IMR-90 (cell line): ENCODE results near the gene WWC1. TPM values are rescaled to one million over a fixed set of nuclear protein-coding genes. Genes with fewer than 3 reads are reported as not detected.

Experiments
- ATAC-seq: fragments of 200-7000 bp; cut with Tn5 transposase; 2 replicates; pipeline ENCODE4 v1.9.1; 2020; ENCODE audit warnings: low read depth, mild to moderate bottlenecking, moderate library complexity
- BruUV-seq: library from RNA; stranded (reverse); fragments of 400-500 nt; replicated peaks from 2 replicates; lab custom pipeline; 2021; lab: Mats Ljungman, UMichigan
- CTCF ChIA-PET: fragments of 300-600 bp; formaldehyde crosslinking; extraction: SDS; loops from one replicate; lab custom pipeline; 2021; ENCODE audit warnings: antibody characterized with exemption; lab: Yijun Ruan, JAX
- POLR2A ChIA-PET: fragments of 300-600 bp; sonication (Branson Sonifier 250); formaldehyde crosslinking; loops from one replicate; lab custom pipeline; 2022; ENCODE audit warnings: antibody characterized with exemption; ENCODE audit not compliant: unreplicated experiment; lab: Charles Lee
- DNase-seq: peaks from one replicate; pipeline ENCODE4 v3.0.0; 2013
- H2AFZ ChIP-seq: replicated peaks from 2 replicates; pipeline ENCODE3; 2013; ENCODE audit warnings: low read length, mild to moderate bottlenecking; ENCODE audit not compliant: poor library complexity
- H2AK5ac ChIP-seq: 2 replicates; pipeline ENCODE4 v1.6.1; 2013; ENCODE audit warnings: low read depth, low read length, inconsistent platforms
- H2AK9ac ChIP-seq: replicated peaks from 2 replicates; pipeline ENCODE3; 2013; ENCODE audit warnings: mild to moderate bottlenecking, low read depth, low read length, moderate library complexity; ENCODE audit not compliant: poor library complexity
- H2BK120ac ChIP-seq: 2 replicates; pipeline ENCODE4 v1.6.1; 2013; ENCODE audit warnings: low read depth, low read length, inconsistent platforms
- H2BK15ac ChIP-seq: 3 replicates; pipeline ENCODE4 v1.6.1; 2013; ENCODE audit warnings: low read depth, low read length, inconsistent platforms
- H2BK20ac ChIP-seq: 2 replicates; pipeline ENCODE4 v1.6.1; 2013; ENCODE audit warnings: low read depth, mild to moderate bottlenecking, inconsistent platforms, low read length, moderate library complexity
- H2BK5ac ChIP-seq: 2 replicates; pipeline ENCODE4 v1.6.1; 2013; ENCODE audit warnings: mild to moderate bottlenecking, low read depth, low read length, inconsistent platforms; ENCODE audit not compliant: poor library complexity, severe bottlenecking
- H3K14ac ChIP-seq: replicated peaks from 2 replicates; pipeline ENCODE4 v1.6.1; 2013; ENCODE audit warnings: low read depth, low read length, inconsistent platforms
- H3K18ac ChIP-seq: 2 replicates; pipeline ENCODE4 v1.6.1; 2013; ENCODE audit warnings: low read depth, low read length, control low read depth
- H3K23ac ChIP-seq: 2 replicates; pipeline ENCODE4 v1.6.1; 2013; ENCODE audit warnings: low read depth, low read length, inconsistent platforms
- H3K27ac ChIP-seq: 2 replicates; pipeline ENCODE4 v1.5.1; 2013; ENCODE audit warnings: mild to moderate bottlenecking, control low read depth, low read length; ENCODE audit not compliant: insufficient read depth
- H3K27me3 ChIP-seq: 2 replicates; pipeline ENCODE4 v1.6.1; 2013; ENCODE audit warnings: low read length; ENCODE audit not compliant: control insufficient read depth, insufficient read depth
- H3K36me3 ChIP-seq: 2 replicates; pipeline ENCODE4 v1.6.1; 2013; ENCODE audit warnings: low read length, mixed read lengths; ENCODE audit not compliant: control insufficient read depth, insufficient read depth
- H3K4ac ChIP-seq: 2 replicates; pipeline ENCODE4 v1.6.1; 2013; ENCODE audit warnings: low read depth, low read length, inconsistent platforms
- H3K4me1 ChIP-seq: 2 replicates; pipeline ENCODE4 v1.6.1; 2013; ENCODE audit warnings: low read length, mixed read lengths; ENCODE audit not compliant: control insufficient read depth, insufficient read depth
- H3K4me2 ChIP-seq: 2 replicates; pipeline ENCODE4 v1.6.1; 2013; ENCODE audit warnings: low read depth, mild to moderate bottlenecking, control low read depth, low read length, moderate library complexity
- H3K4me3 ChIP-seq: 2 replicates; pipeline ENCODE4 v1.5.1; 2013; ENCODE audit warnings: low read depth, mild to moderate bottlenecking, control low read depth, low read length, moderate library complexity; ENCODE audit not compliant: insufficient read depth
- H3K56ac ChIP-seq: 2 replicates; pipeline ENCODE4 v1.6.1; 2013; ENCODE audit warnings: low read length, inconsistent platforms; ENCODE audit not compliant: insufficient read depth; ENCODE audit errors: extremely low read depth
- H3K79me1 ChIP-seq, 2 experiments: 2 replicates each; pipeline ENCODE4 v1.6.1; 2013; ENCODE audit warnings: low read length in 2 of 2, inconsistent platforms in 1 of 2, low read depth in 1 of 2
- H3K9ac ChIP-seq: 2 replicates; pipeline ENCODE4 v1.6.1; 2013; ENCODE audit warnings: low read depth, low read length, control low read depth
- H3K9me1 ChIP-seq: 2 replicates; pipeline ENCODE4 v1.6.1; 2013; ENCODE audit warnings: low read length, inconsistent platforms; ENCODE audit not compliant: insufficient read depth
- H3K9me3 ChIP-seq: 2 replicates; pipeline ENCODE4 v1.6.1; 2013; ENCODE audit warnings: low read length; ENCODE audit not compliant: control insufficient read depth, insufficient read depth
- H4K20me1 ChIP-seq: 2 replicates; pipeline ENCODE4 v1.6.1; 2013; ENCODE audit warnings: low read length, inconsistent platforms; ENCODE audit not compliant: insufficient read depth
- H4K5ac ChIP-seq: 2 replicates; pipeline ENCODE4 v1.6.1; 2013; ENCODE audit warnings: mild to moderate bottlenecking, low read depth, low read length, control low read depth
- H4K8ac ChIP-seq, 2 experiments: 2 replicates each; pipeline ENCODE4 v1.6.1; 2013; ENCODE audit warnings: low read depth in 2 of 2, low read length in 2 of 2, control low read depth in 1 of 2, inconsistent platforms in 1 of 2
- H4K91ac ChIP-seq: 2 replicates; pipeline ENCODE4 v1.6.1; 2013; ENCODE audit warnings: low read depth, low read length, inconsistent platforms; ENCODE audit not compliant: insufficient read depth
- CEBPB ChIP-seq: IDR thresholded peaks from 2 replicates; pipeline ENCODE4 v1.6.1; 2012; ENCODE audit warnings: low read depth, low read length, improper control_type of control experiment
- FOS ChIP-seq: fragments of 150-350 bp; IDR thresholded peaks from 2 replicates; pipeline ENCODE4 v1.6.1; 2016; ENCODE audit warnings: low read depth, low read length
- MAZ ChIP-seq: IDR thresholded peaks from 2 replicates; pipeline ENCODE4 v1.6.1; 2012; ENCODE audit warnings: low read depth, mild to moderate bottlenecking, low read length, improper control_type of control experiment, moderate library complexity, borderline replicate concordance
- NFE2L2 ChIP-seq: fragments of 150-350 bp; IDR thresholded peaks from 2 replicates; pipeline ENCODE4 v1.6.1; 2016; ENCODE audit warnings: low read depth, mild to moderate bottlenecking, low read length
- RFX5 ChIP-seq: IDR thresholded peaks from 2 replicates; pipeline ENCODE4 v1.8.0; 2012; ENCODE audit warnings: low read depth, mild to moderate bottlenecking, low read length, moderate library complexity
- WGBS, 2 experiments: methylation state at CpG; one replicate each; pipeline versions ENCODE4 v1.1.5 to v1.1.7; 2013; ENCODE audit warnings: missing lambda C conversion rate in 2 of 2; ENCODE audit not compliant: insufficient read length in 1 of 2; ENCODE audit errors: extremely low coverage in 2 of 2; 5-methylcytosine and 5-hydroxymethylcytosine counted together
- dilution Hi-C: fragments of 300-500 bp; cut with HindIII; formaldehyde crosslinking; loops from one replicate; pipeline ENCODE4 v1.14.3; 2018; ENCODE audit warnings: low sequenced_read_pairs; ENCODE audit not compliant: unreplicated experiment
- in situ Hi-C: fragments of 300-500 bp; cut with MboI; formaldehyde crosslinking; loops from 3 replicates; pipeline ENCODE4 v1.14.3; 2019; ENCODE audit warnings: low sequenced_read_pairs, inconsistent platforms, mixed read lengths
- intact Hi-C: fragments of 100-400 bp; cut with micrococcal nuclease; formaldehyde crosslinking; loops from 2 replicates; pipeline ENCODE4 v1.10.0; 2022
- polyA plus RNA-seq, 3 experiments: library from polyadenylated mRNA; depleted of rRNA; stranded (reverse); fragments of >200 nt; gene quantifications; 2 replicates each; pipeline ENCODE4 v1.2.3, GENCODE V29; 2012; ENCODE audit warnings: low replicate concordance in 1 of 3
- total RNA-seq: library from RNA; depleted of rRNA; stranded (reverse); fragments of >200 nt; gene quantifications from 2 replicates; pipeline ENCODE4 v1.2.3, GENCODE V29; 2012
- TF ChIP-seq, protein P1 (sequence below): fragments of 150-350 bp; IDR thresholded peaks from 2 replicates; pipeline ENCODE4 v1.6.1; 2016; ENCODE audit warnings: low read depth, mild to moderate bottlenecking, low read length, moderate library complexity, borderline replicate concordance

Gene WWC1
- total and polyA plus RNA-seq, 2 of the 4 experiments (the other 2 are of a cell fraction): 9.1 to 10.3 TPM

GRCh38 chr5:168400429-168401220, 109.2 kb downstream of the WWC1 start:
- H3K79me1 ChIP-seq: no peaks in the 10 kb centered on the region
- dilution Hi-C loops: no loop called here
- H4K8ac ChIP-seq: no peak overlapping the region
- no peak overlapping the region for H2BK15ac ChIP-seq
- H3K9ac ChIP-seq: no peak overlapping the region
- no peak overlapping the region for H2AK5ac ChIP-seq
- no peak overlapping the region for H4K91ac ChIP-seq
- H2AFZ ChIP-seq: no peak overlapping the region
- DNase-seq (no peak), ATAC-seq (no peak)
- TF ChIP-seq FOS: no peak
- TF ChIP-seq RFX5: no peak
- TF ChIP-seq CEBPB: no peak
- TF ChIP-seq MAZ: no peak
- TF ChIP-seq, protein P1, sequence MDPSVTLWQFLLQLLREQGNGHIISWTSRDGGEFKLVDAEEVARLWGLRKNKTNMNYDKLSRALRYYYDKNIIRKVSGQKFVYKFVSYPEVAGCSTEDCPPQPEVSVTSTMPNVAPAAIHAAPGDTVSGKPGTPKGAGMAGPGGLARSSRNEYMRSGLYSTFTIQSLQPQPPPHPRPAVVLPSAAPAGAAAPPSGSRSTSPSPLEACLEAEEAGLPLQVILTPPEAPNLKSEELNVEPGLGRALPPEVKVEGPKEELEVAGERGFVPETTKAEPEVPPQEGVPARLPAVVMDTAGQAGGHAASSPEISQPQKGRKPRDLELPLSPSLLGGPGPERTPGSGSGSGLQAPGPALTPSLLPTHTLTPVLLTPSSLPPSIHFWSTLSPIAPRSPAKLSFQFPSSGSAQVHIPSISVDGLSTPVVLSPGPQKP: no peak
- TF ChIP-seq NFE2L2: no peak
- H2AK9ac ChIP-seq: no peak overlapping the region
- H3K9me1 ChIP-seq: no peaks in the 10 kb centered on the region; the same call in 1 of the 2 replicates
- in situ Hi-C loops: no loop called here
- H3K18ac ChIP-seq: no peak overlapping the region
- no TSS peak for BruUV-seq
- H4K20me1 ChIP-seq: peaks cover 3% of the 10 kb centered on the region; the same call in 1 of the 2 replicates
- no peak overlapping the region for H3K27ac ChIP-seq
- peaks cover 7% of the 10 kb centered on the region for H3K4me1 ChIP-seq
- H2BK5ac ChIP-seq: no peak overlapping the region
- no peak overlapping the region for H3K14ac ChIP-seq
- H4K5ac ChIP-seq: no peak overlapping the region
- CTCF ChIA-PET: interaction anchor here (1.1 to 1.6 kb wide), 2 partner anchors 9 to 10 kb away, joined by 3 to 5 read pairs; no protein-coding TSS in a partner anchor
- no peak overlapping the region for H3K4me3 ChIP-seq
- WGBS, 2 experiments: no CpG with 5 or more reads among the region's 4 CpGs
- no peak overlapping the region for H3K4me2 ChIP-seq
- intact Hi-C loops: no loop called here
- no peaks in the 10 kb centered on the region for H3K27me3 ChIP-seq
- H2BK20ac ChIP-seq: no peak overlapping the region
- H3K56ac ChIP-seq: no peak overlapping the region
- no peaks in the 10 kb centered on the region for H3K9me3 ChIP-seq
- no peak overlapping the region for H2BK120ac ChIP-seq
- peaks cover 11% of the 10 kb centered on the region for H3K36me3 ChIP-seq
- POLR2A ChIA-PET: no interaction called here
- no peak overlapping the region for H3K23ac ChIP-seq
- no peak overlapping the region for H3K4ac ChIP-seq
